Activated CD8-positive, alpha-beta T cell treated with anti-CD3 and anti-CD28 coated beads, Interleukin-2, amount 10 ng/mL, durations not matched to agents 7 days and 5 days (primary cell): Measurements from ENCODE around the gene HHEX. TPM values are rescaled to one million over a fixed set of nuclear protein-coding genes. Genes with fewer than 3 reads are reported as not detected.

Experiments used
- ATAC-seq: fragments of 150-1000 bp; cut with Tn5 transposase; one replicate; pipeline ENCODE4 v1.10.0; 2021; ENCODE audit warnings: moderate library complexity
- CTCF ChIA-PET: fragments of 350-600 bp; sonication (Branson Sonifier 250); formaldehyde crosslinking; loops from one replicate; lab custom pipeline; 2021; ENCODE audit warnings: antibody characterized with exemption; lab: Charles Lee
- POLR2A ChIA-PET: fragments of 350-600 bp; sonication (Branson Sonifier 250); formaldehyde crosslinking; loops from one replicate; lab custom pipeline; 2021; ENCODE audit warnings: antibody characterized with exemption; lab: Charles Lee
- DNase-seq: peaks from one replicate; pipeline ENCODE4 v3.0.0-alpha.2; 2020
- H3K27ac Mint-ChIP-seq: one replicate; pipeline ENCODE4 v1.8.0; 2021; ENCODE audit warnings: mild to moderate bottlenecking, mixed read lengths
- H3K27me3 Mint-ChIP-seq: one replicate; pipeline ENCODE4 v1.8.0; 2021; ENCODE audit warnings: low read depth, mixed read lengths
- H3K36me3 Mint-ChIP-seq: one replicate; pipeline ENCODE4 v1.8.0; 2021; ENCODE audit warnings: low read depth, mixed read lengths
- H3K4me1 Mint-ChIP-seq: one replicate; pipeline ENCODE4 v1.8.0; 2021; ENCODE audit warnings: low read depth, mixed read lengths
- H3K4me3 Mint-ChIP-seq: one replicate; pipeline ENCODE4 v1.8.0; 2021; ENCODE audit warnings: mild to moderate bottlenecking, mixed read lengths
- H3K9me3 Mint-ChIP-seq: one replicate; pipeline ENCODE4 v1.8.0; 2022; ENCODE audit warnings: mixed read lengths; ENCODE audit not compliant: insufficient read depth
- total RNA-seq, 2 experiments: library from RNA; stranded (reverse); gene quantifications; one replicate each; pipeline ENCODE4 v1.2.3, GENCODE V29; 2021

Gene HHEX
- total RNA-seq, 2 experiments from 2014 or later, result 0.13 TPM; not detected in 1

- POLR2A ChIA-PET, result no interaction called here
- no peak for ATAC-seq
These were observed 52.8 kb downstream of the HHEX start for GRCh38 chr10:92742331-92743228.

More at GRCh38 chr10:92742331-92743228, 52.8 kb downstream of the HHEX start:
- DNase-seq, result no peak
- Mint-ChIP-seq H3K4me1 (peaks cover 12% of the 10 kb centered on the region), H3K27me3 (peaks cover 16% of the 10 kb centered on the region), H3K36me3 (no peaks in the 10 kb centered on the region), H3K9me3 (no peaks in the 10 kb centered on the region), H3K27ac (no peak overlapping the region), H3K4me3 (no peak overlapping the region)
- CTCF ChIA-PET, result no interaction called here

Other genes starting within 250 kb of the HHEX start
- gene IDE, start 115.9 kb upstream of the HHEX start, total RNA-seq, result 10 to 100 TPM; 12.5 to 13.4 TPM
- gene KIF11, start 96.8 kb upstream of the HHEX start, total RNA-seq, result 10 to 100 TPM; 85.2 to 87.0 TPM
- gene EXOC6, start 158.6 kb downstream of the HHEX start, total RNA-seq, result 10 to 100 TPM; 11.7 to 12.5 TPM